Thyroid gland (tissue), 4 donors: ENCODE data around the gene AGAP5.

Source experiments
- POLR2A ChIP-seq, 2 donors: fragments of 450-650 bp; IDR thresholded peaks; one replicate each; pipeline ENCODE4 v1.6.1; 2017; ENCODE audit warnings: antibody characterized with exemption in 2 of 2, mild to moderate bottlenecking in 2 of 2, moderate library complexity in 1 of 2
- TF ChIP-seq, protein P1 (sequence below), 6 experiments: fragments of 200-600 bp in 3 of 6; fragments of 450-650 bp in 3 of 6; sonication (generic) in 3 of 6; IDR thresholded peaks; one replicate each; pipeline ENCODE4 v1.5.1; 2016 to 2019; ENCODE audit warnings: antibody characterized with exemption in 6 of 6, mild to moderate bottlenecking in 2 of 6, inconsistent platforms in 1 of 6, moderate library complexity in 1 of 6

- TF ChIP-seq, protein P1, sequence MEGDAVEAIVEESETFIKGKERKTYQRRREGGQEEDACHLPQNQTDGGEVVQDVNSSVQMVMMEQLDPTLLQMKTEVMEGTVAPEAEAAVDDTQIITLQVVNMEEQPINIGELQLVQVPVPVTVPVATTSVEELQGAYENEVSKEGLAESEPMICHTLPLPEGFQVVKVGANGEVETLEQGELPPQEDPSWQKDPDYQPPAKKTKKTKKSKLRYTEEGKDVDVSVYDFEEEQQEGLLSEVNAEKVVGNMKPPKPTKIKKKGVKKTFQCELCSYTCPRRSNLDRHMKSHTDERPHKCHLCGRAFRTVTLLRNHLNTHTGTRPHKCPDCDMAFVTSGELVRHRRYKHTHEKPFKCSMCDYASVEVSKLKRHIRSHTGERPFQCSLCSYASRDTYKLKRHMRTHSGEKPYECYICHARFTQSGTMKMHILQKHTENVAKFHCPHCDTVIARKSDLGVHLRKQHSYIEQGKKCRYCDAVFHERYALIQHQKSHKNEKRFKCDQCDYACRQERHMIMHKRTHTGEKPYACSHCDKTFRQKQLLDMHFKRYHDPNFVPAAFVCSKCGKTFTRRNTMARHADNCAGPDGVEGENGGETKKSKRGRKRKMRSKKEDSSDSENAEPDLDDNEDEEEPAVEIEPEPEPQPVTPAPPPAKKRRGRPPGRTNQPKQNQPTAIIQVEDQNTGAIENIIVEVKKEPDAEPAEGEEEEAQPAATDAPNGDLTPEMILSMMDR (IDR thresholded peaks at IDR 0.05): no peak
- no peak for TF ChIP-seq POLR2A (IDR thresholded peaks at IDR 0.05)
Measured at GRCh38 chr10:73634421-73634820, 63.5 kb downstream of the AGAP5 start.
